SK-MEL-5 (cell line): ENCODE data around the gene TMEM95. TPM values are rescaled to one million over a fixed set of nuclear protein-coding genes. Genes with fewer than 3 reads are reported as not detected.
"Not testable (repeated sequence)": the region's sequence is repeated elsewhere in the genome, so short reads cannot be mapped to it uniquely, and the experiment has no call there.

Experiments used
- DNase-seq: peaks from one replicate; pipeline ENCODE4 v3.0.0-alpha.2; 2016; ENCODE audit warnings: low read depth, low spot score
- in situ Hi-C: cut with HindIII; loops from 2 replicates; pipeline ENCODE4 v1.10.0; 2016; ENCODE audit warnings: low sequenced_read_pairs, high pct_unique_total_duplicates, low pct_unique_long_range_greater_than_20kb
- total RNA-seq: library from RNA; depleted of rRNA; stranded (reverse); fragments of >200 nt; shearing (Covaris generic); gene quantifications from 2 replicates; pipeline ENCODE4 v1.2.3, GENCODE V29; 2014

TMEM95 gene
- total RNA-seq, 1 experiment from 2014 or later, result not detected

DNA sequence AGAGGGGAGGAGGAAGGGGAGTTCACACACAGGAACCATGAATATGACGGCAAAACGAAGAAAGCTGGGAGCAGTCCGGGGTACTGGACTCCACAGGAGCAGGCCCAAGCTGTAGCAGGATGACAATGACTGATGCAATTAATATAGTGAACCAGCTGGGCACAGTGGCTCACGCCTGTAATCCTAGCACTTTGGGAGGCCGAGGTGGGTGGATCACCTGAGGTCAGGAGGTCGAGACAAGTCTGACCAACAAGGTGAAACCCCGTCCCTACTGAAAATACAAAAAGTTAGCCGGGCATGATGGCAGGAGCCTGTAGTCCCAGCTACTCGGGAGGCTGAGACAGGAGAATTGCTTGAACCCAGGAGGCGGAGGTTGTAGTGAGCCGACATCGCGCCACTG is 19.2 kb upstream of the TMEM95 start:
- DNase-seq, in situ Hi-C loops: not testable (repeated sequence)

DNA sequence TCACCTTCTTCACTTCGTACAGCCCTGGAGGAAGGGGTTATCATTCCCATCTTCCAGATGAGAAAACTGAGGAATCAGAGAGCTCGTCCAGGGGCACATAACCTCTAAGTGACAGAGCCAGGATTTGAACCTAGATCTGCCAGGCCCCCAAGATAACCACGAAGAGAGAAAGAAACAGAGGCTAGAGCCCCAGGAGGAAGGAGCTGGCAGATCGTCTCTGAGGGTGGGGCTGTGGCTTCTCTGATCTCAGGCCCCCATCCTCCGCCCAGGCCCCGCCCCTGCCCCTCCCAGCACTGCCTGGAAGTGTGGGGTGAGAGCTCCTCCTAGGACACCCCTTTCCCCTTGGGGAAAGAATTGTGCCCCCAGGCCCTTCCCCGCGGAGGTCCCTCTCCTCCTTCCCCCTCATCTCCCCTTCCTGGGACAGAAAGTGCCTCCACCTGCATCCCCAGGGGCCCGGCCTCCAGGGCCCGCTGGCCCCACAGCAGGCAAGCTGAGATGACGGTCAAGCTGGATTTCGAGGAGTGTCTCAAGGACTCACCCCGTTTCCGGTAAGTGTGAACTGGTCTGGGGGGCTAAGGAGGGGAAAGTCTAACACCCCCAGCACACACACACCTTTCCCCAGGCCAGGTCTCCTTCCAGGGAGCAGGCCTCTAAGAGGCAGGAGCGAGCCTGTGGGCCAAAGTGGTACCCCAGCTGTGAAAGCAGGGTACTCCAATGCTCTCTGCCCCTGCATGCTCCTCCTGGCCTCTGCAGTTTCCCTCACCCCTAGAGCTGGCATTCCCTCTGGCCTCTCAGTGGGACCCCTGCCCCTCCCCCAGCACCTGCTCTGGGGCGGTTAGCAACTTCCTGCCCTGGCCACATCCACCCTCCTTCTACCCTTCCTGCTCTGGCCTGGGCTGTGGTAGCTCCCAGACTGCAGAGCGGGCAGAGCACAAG is 18.4 kb upstream of the TMEM95 start, which contains the start of gene ACAP1:
ACAP1 (plus strand) TSS at position 290 of the 936 bp plus-strand sequence; CDS start at position 496, 206 bp downstream.
- no peak for DNase-seq
- in situ Hi-C loops, result no loop called here

DNA sequence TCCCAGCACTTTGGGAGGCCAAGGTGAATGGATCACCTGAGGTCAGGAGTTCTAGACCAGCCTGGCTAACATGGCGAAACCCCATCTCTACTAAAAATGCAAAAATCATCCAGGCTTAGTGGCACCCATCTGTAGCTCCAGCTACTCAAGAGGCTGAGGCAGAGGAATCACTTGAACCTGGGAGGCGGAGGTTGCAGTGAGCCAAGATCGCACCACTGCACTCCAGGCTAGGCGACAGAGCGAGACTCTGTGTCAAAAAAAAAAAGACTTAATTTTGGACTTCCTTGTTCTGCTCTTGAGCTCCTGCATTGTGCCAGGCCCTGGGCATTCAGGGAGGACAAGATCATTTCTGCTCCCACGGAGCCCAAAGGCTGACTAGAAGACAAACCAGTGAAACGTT is 17.4 kb upstream of the TMEM95 start:
- in situ Hi-C loops, DNase-seq: not testable (repeated sequence)

DNA sequence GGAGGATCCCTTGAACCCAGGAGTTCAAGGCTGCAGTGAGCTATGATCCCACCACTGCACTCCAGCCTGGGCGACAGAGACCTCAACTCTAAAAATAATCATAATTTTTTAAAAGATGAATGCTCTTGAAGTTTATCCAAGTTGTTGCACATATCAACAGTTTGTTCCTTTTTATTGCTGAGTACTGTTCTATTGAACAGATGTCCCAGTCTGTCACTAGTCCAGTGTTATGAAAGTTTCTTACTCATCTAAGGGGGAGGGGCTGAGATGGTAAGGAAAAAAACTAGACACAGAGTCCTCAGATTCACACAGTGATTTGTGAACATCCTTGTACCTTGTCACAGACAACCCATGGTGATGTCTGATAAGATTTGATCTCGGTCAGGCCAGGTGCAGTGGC is 14.8 kb upstream of the TMEM95 start:
- no peak for DNase-seq
- in situ Hi-C loops, result no loop called here

DNA sequence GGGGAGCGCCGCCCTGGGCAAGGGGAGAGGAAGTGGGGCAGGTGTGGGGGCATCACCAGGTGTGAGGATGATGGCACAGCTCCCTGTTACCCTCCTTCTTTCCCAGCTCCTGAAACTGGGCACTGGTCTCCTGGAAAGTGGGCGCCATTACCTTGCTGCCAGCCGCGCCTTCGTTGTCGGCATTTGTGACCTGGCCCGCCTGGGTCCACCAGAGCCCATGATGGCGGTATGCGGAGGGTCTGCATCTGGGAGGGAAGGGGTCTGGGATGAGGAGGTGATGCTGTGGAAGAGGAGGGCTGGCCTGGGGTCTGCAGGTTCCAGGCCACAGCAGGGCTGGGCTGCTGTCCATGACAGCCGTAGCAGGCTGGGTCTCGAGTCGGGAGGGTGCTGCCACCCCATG is 13.1 kb upstream of the TMEM95 start:
- in situ Hi-C loops, result no loop called here
- no peak for DNase-seq

DNA sequence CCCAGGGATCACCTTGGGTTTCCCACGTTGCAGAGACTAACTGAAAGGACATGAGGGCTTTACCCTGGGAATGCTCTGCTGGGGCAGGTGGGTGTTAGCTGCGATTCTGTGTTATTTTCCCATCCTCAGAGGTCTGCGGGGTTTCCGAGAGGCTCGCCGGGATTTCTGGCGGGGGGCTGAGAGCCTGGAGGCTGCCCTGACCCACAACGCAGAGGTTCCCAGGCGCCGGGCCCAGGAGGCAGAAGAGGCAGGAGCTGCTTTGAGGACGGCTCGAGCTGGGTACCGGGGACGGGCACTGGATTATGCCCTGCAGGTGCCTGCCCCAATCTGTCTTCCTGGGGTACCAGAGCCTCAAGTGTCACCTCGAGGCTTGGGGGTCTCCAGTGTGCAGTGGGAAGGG is 11.7 kb upstream of the TMEM95 start:
- in situ Hi-C loops, result no loop called here
- DNase-seq, result no peak

DNA sequence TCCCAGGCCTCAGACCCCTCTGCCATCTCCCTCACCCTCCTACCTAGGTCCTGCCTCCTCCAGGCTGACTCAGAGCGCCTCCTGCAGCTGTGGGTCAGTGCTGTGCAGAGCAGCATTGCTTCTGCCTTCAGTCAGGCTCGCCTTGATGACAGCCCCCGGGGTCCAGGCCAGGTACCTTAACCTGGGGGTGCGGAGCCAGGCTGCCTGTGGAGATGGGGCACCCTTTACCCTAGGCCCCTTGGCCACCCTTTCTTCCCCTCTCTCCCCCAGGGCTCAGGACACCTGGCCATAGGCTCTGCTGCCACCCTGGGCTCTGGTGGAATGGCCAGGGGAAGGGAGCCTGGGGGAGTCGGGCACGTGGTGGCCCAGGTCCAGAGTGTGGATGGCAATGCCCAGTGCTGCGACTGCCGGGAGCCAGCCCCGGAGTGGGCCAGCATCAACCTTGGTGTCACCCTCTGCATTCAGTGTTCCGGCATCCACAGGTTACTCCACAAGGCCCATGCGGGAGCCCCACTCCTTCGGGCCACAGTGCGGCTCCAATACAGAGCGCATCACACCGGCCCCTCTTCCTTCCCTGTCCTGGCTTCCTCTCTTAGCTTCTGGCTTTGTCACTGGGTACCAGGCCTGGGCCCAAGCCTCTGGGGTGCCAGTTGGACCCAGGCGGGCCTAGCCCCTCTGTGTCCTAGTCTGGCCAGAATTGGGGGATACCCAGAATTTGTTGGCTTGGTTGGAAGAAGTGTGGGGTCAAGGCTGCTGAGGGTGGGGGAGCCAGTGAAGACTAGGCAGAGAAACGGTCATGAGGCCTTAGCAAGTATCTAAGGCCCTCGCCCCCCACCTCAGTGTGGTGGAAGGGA is 8.0 kb upstream of the TMEM95 start:
- in situ Hi-C loops, result no loop called here

DNA sequence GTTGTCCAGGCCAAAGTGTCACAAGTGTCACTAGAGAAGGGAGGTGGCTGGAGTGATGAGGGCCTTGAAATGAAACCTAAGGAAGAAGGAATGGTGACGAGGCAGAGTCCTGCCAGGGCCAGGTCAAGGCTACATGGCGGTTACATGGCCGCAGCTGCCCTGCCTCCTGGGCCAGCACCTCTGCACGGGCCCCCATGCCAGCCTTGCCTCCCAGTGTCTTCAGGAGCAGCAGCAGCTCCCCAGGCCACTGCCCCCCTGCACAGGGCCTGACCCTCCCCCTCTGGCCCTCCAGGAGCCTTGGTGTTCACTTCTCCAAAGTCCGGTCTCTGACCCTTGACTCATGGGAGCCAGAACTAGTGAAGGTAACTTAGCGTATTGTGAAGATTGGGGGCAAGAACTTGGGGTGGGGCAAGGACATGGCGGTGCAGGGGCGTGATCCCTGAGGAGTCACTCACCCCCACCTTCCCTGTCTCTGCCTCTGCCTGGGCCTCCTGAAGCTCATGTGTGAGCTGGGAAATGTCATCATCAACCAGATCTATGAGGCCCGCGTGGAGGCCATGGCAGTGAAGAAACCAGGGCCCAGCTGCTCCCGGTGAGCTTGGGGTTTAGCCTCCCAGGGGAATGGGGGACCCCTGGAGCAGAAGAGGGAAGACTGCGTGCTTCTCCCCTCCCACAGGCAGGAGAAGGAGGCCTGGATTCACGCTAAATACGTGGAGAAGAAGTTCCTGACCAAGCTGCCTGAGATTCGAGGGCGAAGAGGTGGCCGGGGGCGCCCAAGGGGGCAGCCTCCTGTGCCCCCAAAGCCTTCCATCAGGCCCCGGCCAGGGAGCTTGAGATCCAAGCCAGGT is 7.1 kb upstream of the TMEM95 start:
- no peak for DNase-seq
- in situ Hi-C loops, result no loop called here

More for the DNA sequence above, 8.0 kb upstream of the TMEM95 start:
- no peak for DNase-seq

DNA sequence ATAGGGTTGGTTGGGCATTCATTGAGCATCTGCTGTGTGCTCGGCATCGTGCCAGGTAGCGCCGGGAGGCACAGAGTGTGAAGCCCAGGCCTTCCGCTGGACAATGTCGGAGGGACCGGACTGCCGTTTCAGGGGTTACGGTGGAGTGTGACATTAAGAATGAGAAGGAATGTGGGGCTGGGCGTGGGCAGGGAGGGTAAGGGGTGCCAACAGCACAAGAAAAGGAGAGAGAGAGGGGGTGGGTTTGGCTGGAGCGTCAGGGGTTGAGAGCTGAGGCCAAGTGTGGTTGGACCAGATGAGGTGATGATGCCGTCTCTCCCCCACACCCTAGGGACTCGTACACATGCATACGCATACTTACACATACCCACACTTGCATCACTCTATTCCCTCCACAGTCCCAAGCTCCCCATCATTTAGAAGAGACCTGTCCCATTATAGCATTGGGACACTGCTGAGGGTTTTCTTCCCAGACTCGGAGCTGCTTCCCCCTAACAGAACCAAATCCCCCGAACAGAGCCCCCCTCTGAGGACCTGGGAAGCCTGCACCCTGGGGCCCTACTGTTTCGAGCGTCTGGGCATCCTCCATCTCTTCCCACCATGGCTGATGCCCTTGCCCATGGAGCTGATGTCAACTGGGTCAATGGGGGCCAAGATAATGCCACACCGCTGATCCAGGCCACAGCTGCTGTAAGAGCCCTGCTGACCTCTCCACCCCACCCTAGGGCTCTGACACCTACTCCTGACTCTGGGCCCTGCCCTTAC is 6.3 kb upstream of the TMEM95 start:
- DNase-seq, result no peak
- in situ Hi-C loops, result no loop called here

DNA sequence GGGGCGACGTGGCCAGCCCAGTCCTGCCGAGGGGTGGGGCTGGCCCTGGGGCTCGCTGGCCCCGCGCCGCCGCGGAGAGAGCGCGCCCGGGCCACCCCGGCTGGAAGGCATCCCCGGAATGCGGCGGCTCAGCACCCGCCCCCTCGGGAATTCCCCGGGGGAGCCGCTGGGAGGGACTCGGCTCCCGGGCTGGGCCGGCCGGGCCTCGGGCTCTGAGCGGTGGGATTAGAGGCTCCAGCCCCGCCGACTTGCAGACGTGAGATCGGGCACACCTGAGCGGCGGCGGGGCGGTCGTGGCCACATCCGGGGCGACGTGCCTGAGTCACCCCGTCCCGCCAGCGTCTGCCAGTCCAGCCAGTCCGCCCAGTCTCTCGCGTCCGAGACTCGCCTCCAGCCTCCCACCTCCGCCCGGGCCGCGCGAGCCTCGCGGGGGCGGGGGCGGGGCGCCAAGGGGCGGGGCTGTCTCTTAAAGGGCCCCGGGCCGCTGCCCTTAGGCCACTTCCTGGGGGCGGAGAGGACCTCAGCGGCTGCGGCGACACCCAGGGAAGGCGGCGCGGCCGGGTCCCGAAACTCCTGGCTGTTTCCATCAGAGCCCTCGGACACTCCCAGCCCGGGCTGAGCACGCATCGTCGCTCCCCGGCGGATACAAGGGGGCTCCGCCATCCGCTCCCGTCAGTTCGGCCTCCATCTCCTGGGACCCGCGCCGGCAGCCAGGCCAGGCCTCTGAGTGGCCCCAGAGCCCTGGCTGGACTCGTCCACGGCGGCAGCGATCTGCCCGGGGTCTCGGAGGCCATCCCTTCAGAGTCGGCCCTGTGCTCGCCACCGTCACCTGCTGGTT is 3.1 kb upstream of the TMEM95 start, which contains the start of gene KCTD11:
KCTD11 (plus strand) TSS at position 498 of the 838 bp plus-strand sequence.
- in situ Hi-C loops, result no loop called here
- peak; percentile 63 for DNase-seq

DNA sequence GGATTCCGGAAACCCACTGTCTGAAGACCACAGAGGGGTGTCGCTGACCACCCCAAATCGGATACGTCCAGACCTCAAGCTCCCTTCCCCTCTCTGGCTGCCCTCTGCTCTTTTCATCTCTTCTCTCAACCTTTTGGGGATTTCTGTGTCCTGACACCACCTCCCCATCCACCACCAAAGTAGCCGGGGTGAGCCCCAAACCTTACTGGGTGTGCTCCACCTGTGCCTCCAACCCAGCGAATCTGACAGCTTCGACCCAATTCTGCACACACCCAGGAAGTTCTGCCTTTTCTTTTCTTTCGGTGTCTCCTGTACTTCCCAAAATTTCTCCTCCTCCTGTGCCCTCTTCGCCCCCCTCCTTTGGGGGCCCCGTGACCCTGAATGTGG is 2.5 kb upstream of the TMEM95 start:
- DNase-seq, result no peak
- in situ Hi-C loops, result no loop called here

DNA sequence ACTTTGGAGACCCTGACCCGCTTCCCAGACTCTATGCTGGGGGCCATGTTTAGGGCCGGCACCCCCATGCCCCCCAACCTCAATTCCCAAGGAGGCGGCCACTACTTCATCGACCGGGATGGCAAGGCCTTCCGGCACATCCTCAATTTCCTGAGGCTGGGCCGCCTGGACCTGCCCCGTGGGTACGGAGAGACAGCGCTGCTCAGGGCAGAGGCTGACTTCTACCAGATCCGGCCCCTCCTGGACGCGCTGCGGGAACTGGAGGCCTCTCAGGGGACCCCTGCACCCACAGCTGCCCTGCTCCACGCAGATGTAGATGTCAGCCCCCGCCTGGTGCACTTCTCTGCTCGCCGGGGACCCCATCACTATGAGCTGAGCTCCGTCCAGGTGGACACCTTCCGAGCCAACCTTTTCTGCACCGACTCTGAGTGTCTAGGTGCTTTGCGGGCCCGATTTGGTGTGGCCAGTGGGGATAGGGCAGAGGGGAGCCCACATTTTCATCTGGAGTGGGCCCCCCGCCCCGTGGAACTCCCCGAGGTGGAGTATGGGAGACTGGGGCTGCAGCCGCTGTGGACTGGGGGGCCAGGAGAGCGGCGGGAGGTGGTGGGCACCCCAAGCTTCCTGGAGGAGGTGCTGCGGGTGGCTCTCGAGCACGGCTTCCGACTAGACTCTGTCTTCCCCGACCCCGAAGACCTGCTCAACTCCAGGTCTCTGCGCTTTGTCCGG is 1.9 kb upstream of the TMEM95 start:
- no peak for DNase-seq
- in situ Hi-C loops, result no loop called here

DNA sequence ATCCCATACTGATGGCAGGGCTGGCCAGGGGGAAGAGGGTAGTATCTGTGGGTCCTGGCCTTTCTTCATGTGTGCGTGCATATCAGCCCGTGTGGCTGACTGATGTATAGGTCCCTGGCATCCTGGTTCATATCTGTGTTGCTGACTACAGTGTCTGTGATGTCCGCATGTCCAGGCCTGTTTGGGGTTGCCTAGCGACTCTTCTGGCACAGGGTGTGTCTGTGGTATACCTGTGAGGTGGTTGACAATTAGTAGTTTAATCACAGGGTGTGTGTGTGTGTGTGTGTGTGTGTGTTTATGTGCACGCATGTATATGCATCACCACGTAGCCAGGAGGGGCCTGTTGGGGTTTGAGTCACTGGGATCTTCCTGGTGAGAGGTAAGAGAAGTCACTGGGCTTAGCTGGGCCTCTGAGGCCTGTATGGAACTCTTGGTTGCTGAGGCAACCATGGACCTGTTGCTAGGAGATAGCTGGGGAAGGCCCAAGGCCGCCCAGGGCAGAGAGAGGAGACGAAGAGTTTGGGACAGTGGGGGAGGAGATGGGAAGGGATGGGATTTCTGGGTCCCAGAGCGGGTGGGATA is 603 bp upstream of the TMEM95 start:
- in situ Hi-C loops, result no loop called here
- no peak for DNase-seq

DNA sequence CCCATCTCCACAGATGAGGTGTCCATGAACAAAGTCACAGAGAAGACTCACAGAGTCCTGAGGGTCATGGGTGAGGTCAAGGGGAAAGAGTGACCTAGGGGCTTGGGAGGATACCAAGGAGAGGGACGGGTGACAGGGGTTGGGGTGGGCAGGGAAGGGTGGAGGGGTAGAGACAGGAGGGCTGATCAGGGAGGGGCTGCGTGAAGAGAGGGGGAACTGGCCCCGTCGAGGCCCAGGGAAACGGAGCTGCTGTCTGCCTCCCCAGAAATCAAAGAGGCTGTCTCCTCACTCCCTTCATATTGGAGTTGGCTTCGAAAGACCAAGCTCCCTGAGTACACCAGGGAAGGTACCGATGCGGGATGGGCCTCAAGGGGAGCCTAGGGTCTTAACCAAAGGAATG is 617 bp downstream of the TMEM95 start:
- in situ Hi-C loops, result no loop called here
- DNase-seq, result no peak

DNA sequence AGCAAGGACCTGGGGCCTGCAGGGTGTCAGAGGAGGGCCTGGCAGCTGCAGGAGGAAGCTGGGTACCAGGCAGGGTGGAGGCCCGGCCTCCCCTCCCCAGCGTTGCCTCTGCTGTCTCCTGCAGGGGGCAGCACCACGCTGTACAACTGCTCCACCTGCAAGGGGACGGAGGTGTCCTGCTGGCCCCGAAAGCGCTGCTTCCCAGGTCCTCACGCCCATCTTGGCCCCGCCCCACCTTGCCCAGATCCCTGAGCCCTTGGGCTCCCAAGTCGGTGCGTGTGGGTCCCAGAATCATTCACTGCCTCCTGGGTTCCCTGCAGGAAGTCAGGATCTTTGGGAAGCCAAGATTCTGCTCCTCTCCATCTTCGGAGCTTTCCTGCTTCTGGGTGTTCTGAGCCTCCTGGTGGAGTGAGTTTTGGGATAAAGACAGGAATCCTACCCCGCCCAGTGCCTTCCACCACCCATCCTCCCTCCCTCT is 1.2 kb downstream of the TMEM95 start:
- in situ Hi-C loops, result no loop called here
- peak; percentile 81 for DNase-seq
